GM12878 (cell line): ENCODE measurements around the gene ESRRB. TPM values are rescaled to one million over a fixed set of nuclear protein-coding genes. Genes with fewer than 3 reads are reported as not detected.

Experiments used
- ATAC-seq: fragments of 200-7000 bp; cut with Tn5 transposase; 3 replicates; pipeline ENCODE4 v1.9.1; 2020; ENCODE audit warnings: mild to moderate bottlenecking, moderate library complexity
- BruUV-seq: library from RNA; stranded (reverse); fragments of 400-500 nt; replicated peaks from 2 replicates; lab custom pipeline; 2021; lab: Mats Ljungman, UMichigan
- CTCF ChIA-PET: fragments of 300-600 bp; sonication (Branson Sonifier 250); formaldehyde crosslinking; extraction: SDS; loops from one replicate; lab custom pipeline; 2021; ENCODE audit warnings: inconsistent platforms; lab: Yijun Ruan, JAX
- POLR2A ChIA-PET: fragments of 350-600 bp; formaldehyde crosslinking; extraction: SDS; loops from one replicate; lab custom pipeline; 2021; ENCODE audit warnings: inconsistent platforms; lab: Charles Lee
- RAD21 ChIA-PET: fragments of 300-600 bp; sonication (Branson Sonifier 250); formaldehyde crosslinking; loops from one replicate; lab custom pipeline; 2023; ENCODE audit warnings: antibody characterized with exemption; ENCODE audit not compliant: unreplicated experiment; lab: Charles Lee
- SMC1A ChIA-PET: fragments of 300-600 bp; sonication (Branson Sonifier 250); formaldehyde crosslinking; loops from one replicate; lab custom pipeline; 2023; ENCODE audit not compliant: unreplicated experiment, uncharacterized antibody; lab: Charles Lee
- DNase-seq: peaks from one replicate; pipeline ENCODE4 v3.0.0-alpha.2; 2011; ENCODE audit warnings: low read depth, low spot score
- FAIRE-seq: peaks from 3 replicates; lab custom pipeline; 2011; peaks lifted over from hg19 to GRCh38; lab: Jason Lieb, UNC
- H2AFZ ChIP-seq: 2 replicates; pipeline ENCODE4 v1.6.0; 2011; ENCODE audit warnings: low read depth, low read length, control low read depth; ENCODE audit not compliant: control insufficient read depth
- H3K27ac ChIP-seq: 2 replicates; pipeline ENCODE4 v1.5.1; 2011; ENCODE audit warnings: control low read depth; ENCODE audit not compliant: control insufficient read depth, insufficient read depth
- H3K27me3 ChIP-seq, 2 experiments: replicated peaks in 1 of 2; 2 replicates each; pipeline versions ENCODE4 v1.6.0 to v1.6.1; 2011; ENCODE audit warnings: low read length in 1 of 2; ENCODE audit not compliant: control insufficient read depth in 2 of 2, insufficient read depth in 2 of 2
- H3K36me3 ChIP-seq, 2 experiments: 2 replicates each; pipeline ENCODE4 v1.5.1; 2011; ENCODE audit warnings: low read length in 1 of 2; ENCODE audit not compliant: control insufficient read depth in 2 of 2, insufficient read depth in 2 of 2
- H3K4me1 ChIP-seq: 2 replicates; pipeline ENCODE4 v1.6.1; 2011; ENCODE audit warnings: mild to moderate bottlenecking, low read length, moderate library complexity, mixed read lengths; ENCODE audit not compliant: control insufficient read depth, insufficient read depth
- H3K4me2 ChIP-seq: 2 replicates; pipeline ENCODE4 v1.6.0; 2011; ENCODE audit warnings: control low read depth; ENCODE audit not compliant: control insufficient read depth, insufficient read depth
- H3K4me3 ChIP-seq: fragments of 200-600 bp; sonication (generic); 2 replicates; pipeline ENCODE4 v1.5.1; 2016
- H3K79me2 ChIP-seq: 2 replicates; pipeline ENCODE4 v1.6.0; 2011; ENCODE audit warnings: low read length; ENCODE audit not compliant: control insufficient read depth, insufficient read depth
- H3K9ac ChIP-seq: 2 replicates; pipeline ENCODE4 v1.8.0; 2011; ENCODE audit warnings: low read length, control low read depth, mixed read lengths; ENCODE audit not compliant: control insufficient read depth, insufficient read depth
- H3K9me3 ChIP-seq: replicated peaks from 3 replicates; pipeline ENCODE4 v1.5.1; 2011; ENCODE audit warnings: mild to moderate bottlenecking, low read length; ENCODE audit not compliant: control insufficient read depth, insufficient read depth
- H4K20me1 ChIP-seq: 2 replicates; pipeline ENCODE4 v1.6.0; 2011; ENCODE audit not compliant: control insufficient read depth, insufficient read depth
- ATF2 ChIP-seq: IDR thresholded peaks from 2 replicates; pipeline ENCODE4 v1.6.1; 2012; ENCODE audit warnings: low read length, inconsistent platforms
- CEBPB ChIP-seq, 2 experiments: fragments of 150-350 bp in 1 of 2; IDR thresholded peaks; 2 replicates each; pipeline ENCODE4 v1.6.1; 2012 to 2014; ENCODE audit warnings: low read depth in 2 of 2, low read length in 2 of 2, borderline replicate concordance in 1 of 2, inconsistent platforms in 1 of 2
- E2F4 ChIP-seq: IDR thresholded peaks from 2 replicates; pipeline ENCODE4 v1.6.1; 2012; ENCODE audit warnings: low read depth, low read length, improper control_type of control experiment
- HDAC2 ChIP-seq: fragments of 200-600 bp; sonication (generic); IDR thresholded peaks from 2 replicates; pipeline ENCODE4 v1.6.1; 2017
- IRF5 ChIP-seq: fragments of 450-650 bp; IDR thresholded peaks from 2 replicates; pipeline ENCODE4 v1.6.1; 2017; ENCODE audit warnings: borderline replicate concordance
- MEF2A ChIP-seq: IDR thresholded peaks from 2 replicates; pipeline ENCODE4 v1.6.1; 2011; ENCODE audit warnings: low read depth, mild to moderate bottlenecking, low read length, moderate library complexity; ENCODE audit not compliant: insufficient read depth
- MTA3 ChIP-seq: IDR thresholded peaks from 2 replicates; pipeline ENCODE4 v1.6.1; 2012; ENCODE audit warnings: low read length, inconsistent platforms, borderline replicate concordance
- MYB ChIP-seq: fragments of 150-350 bp; IDR thresholded peaks from 2 replicates; pipeline ENCODE4 v1.6.1; 2014; ENCODE audit warnings: mild to moderate bottlenecking, low read depth, low read length, borderline replicate concordance
- NFIC ChIP-seq: IDR thresholded peaks from 2 replicates; pipeline ENCODE4 v1.6.1; 2012; ENCODE audit warnings: low read depth, mild to moderate bottlenecking, inconsistent platforms, low read length, moderate library complexity
- POLR2AphosphoS2 ChIP-seq: IDR thresholded peaks from 2 replicates; pipeline ENCODE4 v1.6.1; 2011; ENCODE audit warnings: low read depth, mild to moderate bottlenecking, low read length, improper control_type of control experiment, moderate library complexity
- RFX5 ChIP-seq: IDR thresholded peaks from 2 replicates; pipeline ENCODE4 v1.6.1; 2011; ENCODE audit warnings: low read depth, low read length, improper control_type of control experiment
- SIN3A ChIP-seq: IDR thresholded peaks from 2 replicates; pipeline ENCODE4 v1.6.1; 2012; ENCODE audit warnings: low read depth, low read length, improper control_type of control experiment
- STAT3 ChIP-seq: IDR thresholded peaks from 2 replicates; pipeline ENCODE4 v1.6.1; 2011; ENCODE audit warnings: low read depth, low read length, improper control_type of control experiment
- TARDBP ChIP-seq: IDR thresholded peaks from 2 replicates; pipeline ENCODE4 v1.6.1; 2016; ENCODE audit warnings: borderline replicate concordance
- USF1 ChIP-seq: IDR thresholded peaks from 2 replicates; pipeline ENCODE4 v1.6.1; 2011; ENCODE audit warnings: borderline replicate concordance, low read depth, mild to moderate bottlenecking, moderate library complexity, mixed read lengths, low read length; ENCODE audit not compliant: insufficient read depth; ENCODE audit errors: extremely low read length
- ZNF217 ChIP-seq: fragments of 450-650 bp; IDR thresholded peaks from 2 replicates; pipeline ENCODE4 v1.6.1; 2017; ENCODE audit warnings: antibody characterized with exemption, mild to moderate bottlenecking
- ZZZ3 ChIP-seq: IDR thresholded peaks from 2 replicates; pipeline ENCODE4 v1.6.1; 2011; ENCODE audit warnings: low read depth; ENCODE audit not compliant: control insufficient read depth, insufficient read length
- WGBS: methylation state at CpG from one replicate; pipeline ENCODE4 v1.1.6; 2016; ENCODE audit warnings: low lambda C conversion rate; ENCODE audit not compliant: insufficient replicate concordance, insufficient coverage; ENCODE audit errors: missing lambda C conversion rate; 5-methylcytosine and 5-hydroxymethylcytosine counted together
- in situ Hi-C: fragments of 300-500 bp; cut with MboI; formaldehyde crosslinking; loops from 9 replicates; pipeline ENCODE4 v1.14.3; 2018; ENCODE audit warnings: mixed read lengths
- intact Hi-C: fragments of 100-400 bp; cut with micrococcal nuclease; formaldehyde crosslinking; loops from one replicate; pipeline ENCODE4 v1.14.2; 2022; ENCODE audit not compliant: unreplicated experiment
- polyA plus RNA-seq, 11 experiments: library from polyadenylated mRNA; depleted of rRNA in 4 of 11; unstranded in 6 of 11; stranded (reverse) in 5 of 11; fragments of >200 nt; fragmentation: Nextera tagmentation in 4 of 11; fragmentation: Illumina TruSeq in 1 of 11; extraction: Ambion mirVana in 4 of 11; extraction: Trizol in 1 of 11; gene quantifications; 1 replicate in 1 of 11; 2 replicates in 10 of 11; pipeline versions ENCODE4 v1.2.1 to v1.2.3, GENCODE V29; 2011 to 2016; ENCODE audit warnings: inconsistent platforms in 2 of 11, missing spikeins in 2 of 11, low read depth in 1 of 11
- total RNA-seq, 4 experiments: library from RNA; depleted of rRNA in 3 of 4; stranded (reverse); fragments of >200 nt in 3 of 4; fragmentation: Illumina TruSeq in 1 of 4; extraction: Trizol in 1 of 4; gene quantifications; 2 replicates each; pipeline versions ENCODE4 v1.2.1 to v1.2.3, GENCODE V29; 2013 to 2021

The ESRRB gene
- total and polyA plus RNA-seq, 10 of the 15 experiments (the other 5 are each of a cell fraction or from before 2014, with no cell fraction given), result 0.03 to 0.73 (median 0.11) TPM; not detected in 6

- Histone ChIP-seq H3K79me2 (no peaks in the 10 kb centered on the region), H3K36me3 (no peaks in the 10 kb centered on the region), H3K9ac (no peak overlapping the region), H3K27ac (no peak overlapping the region), H4K20me1 (no peaks in the 10 kb centered on the region), H3K9me3 (no peaks in the 10 kb centered on the region), H3K4me3 (no peak overlapping the region), H3K4me2 (no peak overlapping the region), H3K4me1 (no peaks in the 10 kb centered on the region), H2AFZ (no peak overlapping the region), H3K27me3 (peaks cover 2 to 5% of the 10 kb centered on the region in 2 experiments; a peak in 2 of 4 replicates)
- SMC1A ChIA-PET, result no interaction called here
- no peak for DNase-seq
- no TSS peak for BruUV-seq
- TF ChIP-seq STAT3 (no peak), IRF5 (no peak), POLR2AphosphoS2 (no peak), MTA3 (no peak), MYB (no peak), HDAC2 (no peak), E2F4 (no peak), ZNF217 (no peak), NFIC (no peak), MEF2A (no peak), CEBPB (IDR thresholded peaks at IDR 0.05; ENCODE audit: borderline replicate concordance in 1 of 2, low read depth in 2 of 2, low read length in 2 of 2) (no peak), USF1 (no peak), RFX5 (no peak), TARDBP (no peak), ZZZ3 (no peak), SIN3A (no peak), ATF2 (no peak)
- CTCF ChIA-PET, result no interaction called here
- WGBS, result 27% methylated on average over 9 of the region's 9 CpGs
- intact Hi-C loops, result no loop called here
- POLR2A ChIA-PET, result no interaction called here
- RAD21 ChIA-PET, result no interaction called here
- ATAC-seq, result no peak
- no peak for FAIRE-seq
- in situ Hi-C loops, result no loop called here
Measured at GRCh38 chr14:76407449-76408150, 31.7 kb downstream of the ESRRB start.
